Prostate gland (tissue), 2 donors: Measurements from ENCODE around the gene SYNPO.

Experiments
- POLR2A ChIP-seq: fragments of 450-650 bp; IDR thresholded peaks from one replicate; pipeline ENCODE4 v1.6.1; 2016; ENCODE audit warnings: antibody characterized with exemption, mild to moderate bottlenecking
- POLR2AphosphoS5 ChIP-seq: sonication (generic); formaldehyde crosslinking; IDR thresholded peaks from one replicate; pipeline ENCODE4 v1.6.1; 2017; ENCODE audit warnings: antibody characterized with exemption
- TF ChIP-seq, protein P1 (sequence below), 4 experiments: fragments of 200-600 bp in 2 of 4; fragments of 450-650 bp in 2 of 4; sonication (generic) in 2 of 4; IDR thresholded peaks; 1 replicate in 3 of 4; 2 replicates in 1 of 4; pipeline ENCODE4 v1.5.1; 2016 to 2019; ENCODE audit warnings: antibody characterized with exemption in 4 of 4, mild to moderate bottlenecking in 2 of 4, moderate library complexity in 2 of 4

GRCh38 chr5:150621301-150621700 lies 19.2 kb upstream of the SYNPO start:
- TF ChIP-seq, protein P1, sequence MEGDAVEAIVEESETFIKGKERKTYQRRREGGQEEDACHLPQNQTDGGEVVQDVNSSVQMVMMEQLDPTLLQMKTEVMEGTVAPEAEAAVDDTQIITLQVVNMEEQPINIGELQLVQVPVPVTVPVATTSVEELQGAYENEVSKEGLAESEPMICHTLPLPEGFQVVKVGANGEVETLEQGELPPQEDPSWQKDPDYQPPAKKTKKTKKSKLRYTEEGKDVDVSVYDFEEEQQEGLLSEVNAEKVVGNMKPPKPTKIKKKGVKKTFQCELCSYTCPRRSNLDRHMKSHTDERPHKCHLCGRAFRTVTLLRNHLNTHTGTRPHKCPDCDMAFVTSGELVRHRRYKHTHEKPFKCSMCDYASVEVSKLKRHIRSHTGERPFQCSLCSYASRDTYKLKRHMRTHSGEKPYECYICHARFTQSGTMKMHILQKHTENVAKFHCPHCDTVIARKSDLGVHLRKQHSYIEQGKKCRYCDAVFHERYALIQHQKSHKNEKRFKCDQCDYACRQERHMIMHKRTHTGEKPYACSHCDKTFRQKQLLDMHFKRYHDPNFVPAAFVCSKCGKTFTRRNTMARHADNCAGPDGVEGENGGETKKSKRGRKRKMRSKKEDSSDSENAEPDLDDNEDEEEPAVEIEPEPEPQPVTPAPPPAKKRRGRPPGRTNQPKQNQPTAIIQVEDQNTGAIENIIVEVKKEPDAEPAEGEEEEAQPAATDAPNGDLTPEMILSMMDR (IDR thresholded peaks at IDR 0.05), result no peak
- TF ChIP-seq POLR2A (no peak), POLR2AphosphoS5 (no peak)
